HG02884 (cell line): ENCODE results near the gene CD163L1.
"Not testable (repeated sequence)": the region's sequence is repeated elsewhere in the genome, so short reads cannot be mapped to it uniquely, and the experiment has no call there.

Source experiments
- ATAC-seq: cut with Tn5 transposase; IDR thresholded peaks from one replicate; pipeline ENCODE4 v1.9.1; 2021; ENCODE audit warnings: mild to moderate bottlenecking, moderate library complexity; ENCODE audit not compliant: unreplicated experiment

The CD163L1 gene

DNA sequence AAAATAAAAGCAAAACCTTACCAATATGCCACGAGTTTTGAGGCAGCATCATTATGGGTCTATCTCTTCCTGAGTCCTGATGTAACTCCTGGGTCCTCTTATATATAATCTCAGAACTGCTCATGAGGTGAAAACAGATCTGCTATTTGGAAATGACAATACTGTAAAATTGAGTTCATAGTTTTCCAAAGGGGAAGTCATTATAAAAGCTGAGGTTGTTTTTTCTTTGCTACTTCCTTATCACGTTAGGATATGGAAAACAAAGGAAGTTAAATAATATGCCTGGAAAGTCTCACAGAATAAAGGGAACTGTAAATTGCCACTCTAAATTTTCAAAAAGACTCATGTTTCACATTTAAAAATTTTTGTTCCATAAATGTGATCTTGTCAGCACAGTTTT lies at the start of gene CD163L1:
CD163L1 (minus strand) TSS at position 78 of the 400 bp plus-strand sequence; CDS start at position 52, 26 bp downstream.
- ATAC-seq: no peak

DNA sequence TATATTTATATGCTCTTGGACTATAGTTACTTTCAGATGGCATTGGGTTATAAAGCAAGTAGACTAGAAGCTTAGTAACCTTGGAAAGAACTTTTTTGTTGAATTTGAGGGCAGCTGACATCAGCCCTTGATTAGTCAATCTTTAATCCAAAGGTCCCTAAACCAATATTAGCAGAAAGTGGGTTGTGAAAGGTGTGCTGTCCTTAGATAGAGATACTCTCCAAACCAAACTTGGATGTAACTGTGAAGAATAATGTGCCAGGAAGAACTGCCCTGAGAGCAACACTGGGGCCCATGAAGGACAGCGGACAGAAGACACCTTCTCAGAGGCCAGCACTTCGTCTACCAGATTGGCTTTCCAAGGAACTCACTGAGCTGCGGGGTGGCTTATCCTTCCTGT lies 49.1 kb upstream of the CD163L1 start:
- ATAC-seq: no peak

DNA sequence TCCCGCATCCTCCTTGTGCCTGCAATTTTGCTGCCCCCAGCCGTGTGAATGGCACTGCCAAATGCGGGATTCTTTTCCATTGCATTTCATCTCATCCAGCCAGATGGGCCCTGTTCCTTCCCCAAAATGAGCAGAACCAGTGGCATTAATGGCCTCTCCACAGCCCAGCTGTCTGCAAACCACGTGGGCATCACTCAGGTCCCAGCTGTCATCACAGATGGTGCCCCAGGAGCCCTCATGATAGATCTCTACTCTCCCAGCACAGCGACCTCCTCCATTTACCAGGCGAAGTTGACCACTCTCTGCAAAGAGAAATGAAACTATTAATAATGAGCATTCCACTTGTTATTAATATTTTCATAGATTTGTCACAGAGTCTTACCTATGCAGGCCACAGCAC lies 42.6 kb upstream of the CD163L1 start:
- ATAC-seq: no peak

DNA sequence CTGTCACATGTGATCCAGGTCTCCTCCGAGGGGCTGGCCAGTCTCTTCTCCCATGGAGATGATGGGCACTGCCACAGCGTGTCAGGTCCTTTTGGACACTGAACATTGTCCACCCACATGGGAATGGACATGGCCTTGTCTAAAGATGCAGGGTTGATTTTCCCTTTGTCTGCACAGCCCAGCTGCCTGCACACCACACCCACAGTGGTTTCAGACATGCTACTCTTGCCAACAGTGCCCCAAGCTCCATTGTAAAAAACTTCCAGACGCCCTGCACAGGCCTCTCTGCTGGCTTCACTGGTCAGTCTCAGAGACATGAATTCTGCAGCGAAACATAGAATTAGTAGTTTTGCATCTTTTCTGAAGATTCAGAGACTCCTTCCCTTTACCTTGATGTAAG lies 41.1 kb upstream of the CD163L1 start:
- no peak for ATAC-seq

DNA sequence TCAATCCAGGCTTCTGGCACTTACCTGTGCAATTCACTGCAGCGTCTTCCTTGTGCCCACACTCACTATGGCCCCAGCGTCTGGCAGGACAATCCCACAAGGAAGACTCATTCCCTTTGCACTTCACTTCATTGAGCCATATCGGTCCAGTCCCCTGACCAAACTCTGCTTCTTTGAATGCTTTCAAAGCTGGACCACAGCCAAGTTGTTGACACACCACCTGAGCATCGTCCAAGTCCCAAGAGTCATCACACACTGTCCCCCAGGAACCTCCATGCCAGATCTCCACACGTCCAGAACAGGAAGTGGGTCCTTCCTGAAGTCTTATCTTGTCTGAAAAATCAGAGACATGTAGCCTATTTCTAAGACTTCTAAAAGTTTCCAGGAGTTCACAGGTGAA lies 39.4 kb upstream of the CD163L1 start:
- no peak for ATAC-seq

DNA sequence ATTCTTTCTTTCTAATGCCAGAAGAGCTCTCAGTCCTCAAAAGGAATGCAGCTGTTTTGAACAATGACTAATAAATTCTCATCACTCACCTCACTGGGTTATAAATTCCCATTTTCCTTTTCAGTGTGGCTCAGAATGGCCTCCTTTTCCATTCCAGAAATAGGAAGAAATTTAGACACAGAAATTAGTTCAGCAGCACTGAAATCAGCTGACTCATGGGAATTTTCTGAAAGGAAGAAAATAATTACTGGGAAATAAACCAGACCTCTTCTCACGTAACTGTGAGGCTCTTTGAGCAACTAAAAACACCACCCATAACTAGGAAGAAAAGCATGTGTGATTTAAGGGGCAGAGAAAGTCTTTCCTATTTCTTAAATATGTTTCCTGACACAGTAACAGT lies 35.8 kb upstream of the CD163L1 start:
- ATAC-seq: no peak

DNA sequence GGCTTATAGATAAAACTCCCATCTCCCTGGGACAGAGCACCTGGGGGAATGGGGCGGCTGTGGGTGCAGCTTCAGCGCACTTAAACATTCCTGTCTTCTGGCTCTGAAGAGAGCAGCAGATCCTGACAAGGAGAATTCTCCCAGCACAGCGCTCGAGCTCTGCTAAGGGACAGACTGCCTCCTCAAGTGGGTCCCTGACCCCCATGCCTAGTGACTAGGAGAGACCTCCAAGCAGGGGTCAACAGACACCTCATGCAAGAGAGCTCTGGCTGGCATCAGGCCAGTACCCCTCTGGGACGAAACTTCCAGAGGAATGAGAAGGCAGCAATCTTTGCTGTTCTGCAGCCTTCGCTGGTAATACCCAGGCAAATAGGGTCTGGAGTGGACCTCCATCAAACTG lies 28.1 kb upstream of the CD163L1 start:
- ATAC-seq: no peak

DNA sequence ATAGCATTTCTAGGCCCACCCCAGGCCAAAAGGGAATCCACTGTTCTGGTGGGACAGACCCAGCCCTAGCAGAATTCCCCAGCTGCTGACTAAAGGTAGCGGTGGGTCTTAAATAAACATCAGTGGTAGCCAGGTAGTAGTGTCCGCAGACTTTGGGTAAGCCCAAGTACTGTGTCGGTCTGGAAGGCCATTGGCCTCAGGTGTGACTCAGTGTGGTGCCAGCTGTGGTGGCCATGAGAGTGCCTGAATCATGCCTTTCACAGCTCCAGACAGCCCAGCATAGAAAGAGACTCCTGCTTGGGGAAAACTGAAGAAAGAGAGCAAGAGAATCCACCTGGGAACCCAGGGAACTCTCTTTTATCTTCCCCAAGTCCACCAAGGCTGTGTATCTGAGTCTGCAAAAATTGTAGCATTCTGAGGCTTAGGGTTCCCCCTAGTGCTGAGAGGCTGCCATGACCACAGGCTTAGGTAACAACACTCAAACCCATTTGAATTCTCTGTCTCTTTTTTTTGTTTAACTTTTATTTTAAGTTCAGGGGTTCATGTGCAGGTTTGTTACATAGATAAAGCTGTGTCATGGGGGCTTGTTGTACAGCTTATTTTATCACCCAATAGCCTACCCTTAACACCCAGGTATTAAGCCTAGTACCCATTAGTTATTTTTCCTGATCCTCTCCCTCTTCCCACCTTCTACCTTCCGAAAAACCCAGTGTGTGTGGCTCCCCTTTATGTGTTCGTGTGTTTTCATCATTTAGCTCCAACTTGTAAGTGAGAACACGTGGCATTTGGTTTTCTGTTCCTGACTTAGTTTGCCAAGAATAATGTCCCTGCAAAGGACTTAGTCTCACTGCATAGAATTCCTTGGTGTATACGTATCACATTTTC lies 16.7 kb upstream of the CD163L1 start:
- ATAC-seq: no peak

DNA sequence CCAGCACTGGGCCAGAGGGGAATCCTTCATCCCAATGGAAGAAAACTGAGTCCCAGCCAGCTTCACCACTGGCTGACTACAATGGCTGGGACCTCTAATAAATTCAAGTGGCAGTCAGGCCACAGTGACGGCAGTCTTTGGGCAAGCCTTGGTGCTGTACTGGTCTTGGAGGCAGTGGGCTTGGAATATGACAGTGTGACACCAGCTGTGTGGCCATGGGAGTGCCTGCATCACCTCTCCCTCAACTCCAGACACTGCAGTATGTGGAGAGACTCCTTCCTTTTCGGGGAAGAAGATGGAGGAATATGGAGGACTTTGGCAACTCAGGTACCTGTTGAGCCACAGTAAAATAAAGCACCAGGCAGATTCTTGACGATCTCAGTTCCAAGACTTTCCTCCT lies 16.0 kb upstream of the CD163L1 start:
- ATAC-seq: no peak

DNA sequence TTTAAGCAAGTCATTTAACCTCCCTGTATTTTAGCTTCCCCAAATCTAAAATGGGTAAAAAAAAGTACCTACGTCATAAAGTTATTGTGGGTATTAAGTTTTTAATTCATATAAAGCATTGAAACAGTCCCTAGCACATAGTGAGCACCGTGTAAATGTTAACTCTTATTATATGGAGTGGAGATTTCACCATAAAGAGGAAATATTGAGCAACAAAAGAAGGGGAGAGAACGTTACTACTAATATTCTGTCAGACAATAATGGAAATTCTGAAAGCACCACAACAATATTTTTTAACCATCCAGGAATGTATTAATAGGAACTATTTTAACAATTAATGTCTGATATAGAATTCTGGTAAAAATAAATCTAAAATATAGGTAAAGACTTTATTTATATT lies 7.8 kb upstream of the CD163L1 start:
- no peak for ATAC-seq

DNA sequence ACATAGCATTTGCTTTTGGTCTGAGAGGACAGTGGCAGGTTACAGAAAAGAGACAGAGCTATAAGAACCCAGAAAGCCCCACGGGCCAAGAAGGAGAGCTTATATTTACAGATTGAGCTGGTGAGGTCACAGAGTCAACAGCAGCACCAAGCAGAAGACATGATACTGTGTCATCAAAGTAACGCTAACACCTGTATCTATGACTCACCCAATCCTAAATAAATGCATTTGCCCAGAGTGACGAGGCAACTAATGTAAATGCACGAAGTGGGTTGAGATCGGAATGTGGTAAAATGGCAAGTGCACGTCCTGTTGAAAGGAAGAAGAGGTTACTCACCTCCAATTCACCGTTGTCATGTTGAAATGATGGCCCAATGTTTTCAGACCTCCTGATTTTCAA lies 6.7 kb upstream of the CD163L1 start:
- no peak for ATAC-seq

DNA sequence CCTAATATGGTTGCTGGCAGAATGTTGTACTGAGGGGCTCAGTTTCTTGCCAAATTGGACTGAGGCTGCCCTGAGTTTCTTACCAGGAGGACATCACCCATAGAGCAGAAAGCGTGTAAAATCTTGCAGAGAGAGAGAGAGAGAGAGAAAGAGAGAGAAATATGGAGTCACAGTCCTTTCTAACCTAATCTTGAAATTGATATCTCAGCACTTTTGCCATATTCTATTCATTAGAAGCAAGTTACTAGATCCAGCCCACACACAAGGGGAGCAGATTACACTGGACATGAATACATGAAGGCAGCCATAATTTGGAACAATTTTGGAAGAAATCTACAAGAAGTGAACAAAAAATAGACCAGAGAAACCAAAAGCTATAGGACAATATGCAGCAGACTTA lies 4.1 kb upstream of the CD163L1 start:
- ATAC-seq: no peak

DNA sequence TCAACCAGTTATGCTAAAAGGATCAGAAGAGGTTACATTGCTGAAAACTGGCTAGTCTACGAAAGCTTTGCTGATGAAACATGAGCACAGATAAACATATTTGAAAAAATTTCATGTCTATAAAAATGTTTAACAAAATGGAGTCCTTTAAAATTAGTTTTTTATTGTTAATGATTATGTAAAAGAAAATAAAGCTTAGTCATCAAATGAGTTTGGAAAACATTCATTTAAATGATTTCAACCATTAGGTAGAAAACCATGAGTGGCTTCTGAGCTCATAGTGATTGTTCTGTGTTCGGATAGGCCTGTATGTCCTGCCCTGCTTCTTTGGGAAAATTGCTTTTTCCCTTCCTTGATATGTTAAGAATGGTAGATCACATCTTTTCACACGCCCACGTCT lies 584 bp upstream of the CD163L1 start:
- ATAC-seq: no peak

DNA sequence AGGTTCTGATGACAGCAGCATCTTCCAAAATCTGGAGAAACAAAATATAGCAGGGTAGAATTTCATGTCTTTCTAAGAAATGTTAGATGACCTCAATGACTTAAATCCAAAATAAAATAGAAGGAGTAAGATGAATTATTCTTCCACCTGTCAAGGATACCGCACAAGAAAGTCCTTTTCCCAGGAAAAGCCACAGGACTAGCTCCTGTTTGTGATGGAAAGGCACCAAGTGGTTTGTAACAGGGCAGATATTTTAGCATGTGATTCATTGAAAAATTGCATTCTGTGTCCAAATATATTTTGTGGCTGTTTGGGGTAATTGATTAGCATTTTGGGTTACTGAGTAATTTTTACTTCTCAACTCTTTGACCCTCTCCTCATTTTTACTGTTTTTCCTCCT lies 2.7 kb downstream of the CD163L1 start:
- no peak for ATAC-seq

DNA sequence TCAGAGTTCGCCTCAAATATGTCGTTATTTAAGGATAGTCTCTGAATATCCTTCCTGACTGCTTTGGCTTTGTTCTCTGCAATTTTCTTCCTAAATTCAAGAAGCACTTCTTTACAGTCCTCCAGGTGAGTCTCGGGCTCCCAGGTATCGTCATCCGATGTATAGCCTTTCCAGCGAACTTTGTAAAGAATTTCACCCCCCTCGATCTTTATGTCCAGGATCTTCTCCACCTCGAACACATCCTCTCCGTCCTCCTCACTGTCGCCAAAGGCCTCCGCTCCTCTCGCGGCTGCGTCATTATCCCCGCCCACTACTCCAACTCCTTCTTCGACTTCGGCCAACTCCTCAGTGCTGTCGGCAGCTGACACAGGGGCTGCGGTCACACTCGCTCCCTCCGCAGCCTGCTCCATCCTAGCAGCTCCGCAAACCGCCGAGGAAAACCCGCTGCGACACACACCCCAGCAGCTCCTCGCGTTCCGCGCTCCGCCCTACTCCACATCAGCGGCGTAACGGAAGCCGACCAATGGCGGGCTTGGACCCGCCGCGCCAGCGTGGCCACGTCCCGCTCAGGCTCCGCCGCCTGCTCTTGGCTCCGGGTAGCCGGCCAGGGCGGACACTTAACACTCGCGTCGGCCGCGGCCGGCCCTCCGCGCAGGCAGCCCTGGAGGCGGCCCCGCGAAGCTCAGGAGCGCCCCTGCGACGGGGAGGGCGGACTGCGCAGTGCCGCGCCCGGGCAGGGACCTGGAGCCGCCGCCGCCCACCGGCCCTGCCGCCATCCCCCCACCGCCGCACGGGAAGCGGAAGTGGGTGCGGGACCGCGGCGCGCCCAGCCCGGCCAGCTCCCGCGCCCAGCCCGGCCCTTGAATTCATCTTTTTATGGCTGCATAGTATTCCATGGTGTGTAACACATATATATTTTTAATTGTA lies 4.1 kb downstream of the CD163L1 start:
- no peak for ATAC-seq

DNA sequence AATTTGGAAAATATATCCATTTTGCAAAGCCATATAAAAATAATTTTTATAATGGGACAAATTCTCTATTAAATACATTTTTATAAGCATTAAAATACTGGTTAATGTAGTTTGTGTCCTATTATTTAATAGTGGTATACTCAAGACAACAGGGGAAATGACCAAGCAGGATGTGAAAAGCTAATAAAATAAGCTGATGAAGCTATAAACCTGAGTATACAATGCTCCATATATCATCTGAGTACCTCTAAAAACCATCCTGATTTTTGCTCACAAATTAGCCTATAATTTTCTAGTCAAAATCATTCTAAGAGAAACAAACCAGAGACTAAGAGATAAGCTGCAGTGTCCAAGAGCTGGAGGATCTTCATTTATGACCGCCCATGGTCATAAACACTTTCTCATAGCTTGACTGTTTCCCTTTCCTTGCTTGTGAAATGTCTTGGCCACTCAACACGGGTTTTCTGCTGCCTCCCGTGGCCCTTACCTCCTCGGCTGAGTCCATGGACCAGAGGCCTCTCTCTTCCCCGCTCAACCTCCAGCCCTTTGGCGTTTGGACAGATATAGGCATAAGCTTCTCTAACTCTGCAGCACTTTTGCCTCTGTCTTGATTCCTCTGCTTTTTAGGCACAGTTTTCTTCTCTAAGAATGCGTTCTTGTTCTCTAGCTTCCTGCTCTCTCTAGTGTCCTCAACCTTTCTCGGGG lies 5.5 kb downstream of the CD163L1 start:
- ATAC-seq: not testable (repeated sequence)

DNA sequence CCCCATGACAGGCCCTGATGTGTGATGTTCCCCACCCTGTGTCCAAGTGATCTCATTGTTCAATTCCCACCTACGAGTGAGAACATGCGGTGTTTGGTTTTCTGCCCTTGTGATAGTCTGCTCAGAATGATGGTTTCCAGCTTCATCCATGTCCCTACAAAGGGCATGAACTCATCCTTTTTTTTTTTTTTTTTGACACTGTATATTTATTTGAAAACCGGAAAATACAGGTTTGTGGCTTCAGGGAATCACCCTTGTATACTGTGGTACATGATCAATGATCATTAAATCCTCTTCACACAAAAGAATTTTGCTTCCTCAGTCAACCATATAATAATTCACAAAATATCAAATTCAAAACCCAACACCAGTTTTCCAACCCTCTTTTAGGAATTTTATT lies 6.5 kb downstream of the CD163L1 start:
- ATAC-seq: not testable (repeated sequence)

DNA sequence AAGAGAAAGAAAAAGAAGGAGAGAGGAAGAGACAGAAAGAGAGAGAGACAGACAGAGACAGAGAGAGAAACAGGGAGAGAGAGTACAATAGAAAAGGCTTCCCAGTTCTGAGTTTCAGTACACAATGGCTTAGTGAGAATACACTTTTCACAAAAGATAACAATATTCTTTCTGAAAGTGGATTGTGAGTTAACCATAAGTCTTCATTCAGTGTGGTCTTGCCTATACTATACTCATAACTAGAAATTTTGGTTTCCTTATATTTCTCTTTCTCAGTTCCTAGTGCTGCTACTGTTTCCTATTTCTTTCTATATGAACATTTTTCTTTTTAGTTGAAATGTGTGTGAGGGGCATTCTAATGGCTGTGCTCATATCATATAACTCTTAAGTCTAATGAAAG lies 9.3 kb downstream of the CD163L1 start:
- no peak for ATAC-seq

DNA sequence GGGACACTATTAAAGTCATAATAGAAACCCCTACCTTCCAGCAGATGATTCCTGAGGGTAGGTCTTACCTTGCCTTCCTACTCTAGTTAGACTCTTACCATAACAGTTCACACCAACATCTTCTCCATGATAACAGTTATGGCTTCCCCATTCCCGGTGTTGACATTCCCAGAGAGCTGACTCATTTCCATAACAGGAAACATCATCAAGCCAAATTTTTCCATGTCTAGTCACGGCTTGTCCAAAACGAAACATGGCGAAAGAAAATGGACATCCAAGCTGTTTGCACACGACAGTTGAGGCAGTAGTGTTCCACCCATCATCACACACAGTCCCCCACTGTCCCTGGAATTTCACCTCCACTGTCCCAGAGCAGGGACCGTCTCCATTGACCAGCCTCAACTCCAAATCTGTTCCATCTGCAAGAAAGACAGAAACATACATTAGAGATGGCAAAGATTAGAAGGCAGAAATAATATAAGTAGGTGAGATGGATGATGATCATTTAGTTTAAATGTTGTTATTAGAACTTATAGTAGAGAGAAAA lies 10.6 kb downstream of the CD163L1 start:
- no peak for ATAC-seq

DNA sequence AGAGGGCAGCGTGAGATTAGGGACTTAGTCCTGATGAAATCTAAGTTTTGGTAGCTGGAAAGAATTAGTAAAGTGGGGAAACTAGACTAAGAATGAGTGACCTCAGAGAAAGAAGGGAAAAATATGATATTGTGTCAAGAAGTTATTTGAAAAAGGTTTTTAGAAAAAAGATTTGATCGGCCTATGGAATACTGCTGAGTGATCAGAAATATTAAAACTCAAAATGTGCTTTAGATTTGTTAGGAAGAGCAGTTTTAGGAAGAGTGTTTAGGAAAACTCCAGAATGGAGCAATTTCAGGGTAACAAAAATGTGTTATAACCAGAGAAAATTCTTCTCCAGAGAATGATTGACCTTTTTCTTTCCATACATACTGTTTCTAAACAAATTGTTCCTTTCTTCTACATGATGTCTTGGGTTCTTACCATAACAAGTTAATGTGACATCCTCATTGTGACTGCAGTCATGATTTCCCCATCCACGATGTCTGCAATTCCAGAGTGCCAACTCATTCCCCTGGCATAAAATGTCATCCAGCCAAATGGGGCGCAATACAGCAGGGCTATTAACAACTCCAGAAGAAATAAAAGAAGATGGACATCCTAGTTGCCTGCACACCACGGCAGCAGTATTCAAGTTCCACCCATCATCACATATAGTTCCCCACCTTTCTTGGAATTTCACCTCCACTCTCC lies 11.8 kb downstream of the CD163L1 start:
- ATAC-seq: no peak
